SK-N-MC (cell line): ENCODE measurements around the gene CYP4V2.
A peak's percentile ranks its signal among the peaks of the same experiment; 100 is the strongest.

ENCODE experiments used
- DNase-seq: peaks from one replicate; pipeline ENCODE4 v3.0.0-alpha.2; 2011; ENCODE audit warnings: low read depth, low spot score
- H3K27ac ChIP-seq: fragments of 200-600 bp; sonication (generic); 2 replicates; pipeline ENCODE4 v1.5.1; 2016; ENCODE audit warnings: mixed run types
- H3K36me3 ChIP-seq: fragments of 200-600 bp; sonication (generic); 2 replicates; pipeline ENCODE4 v1.6.1; 2017; ENCODE audit warnings: antibody characterized with exemption, low read length, mixed read lengths; ENCODE audit not compliant: insufficient read depth
- H3K4me3 ChIP-seq: fragments of 200-600 bp; sonication (generic); 2 replicates; pipeline ENCODE4 v1.5.1; 2016
- H3K9ac ChIP-seq: fragments of 200-600 bp; sonication (generic); 2 replicates; pipeline ENCODE4 v1.8.0; 2017; ENCODE audit warnings: mixed run types, mixed read lengths; ENCODE audit not compliant: insufficient read length
- H3K9me3 ChIP-seq: fragments of 200-600 bp; sonication (generic); 2 replicates; pipeline ENCODE4 v1.6.1; 2017; ENCODE audit warnings: low read depth, mild to moderate bottlenecking, antibody characterized with exemption, low read length, moderate library complexity, mixed read lengths
- EZH2 ChIP-seq: fragments of 200-600 bp; sonication (generic); IDR thresholded peaks from one replicate; pipeline ENCODE4 v1.6.1; 2017; ENCODE audit warnings: antibody characterized with exemption
- FOXP2 ChIP-seq: optimal IDR thresholded peaks from 2 replicates; pipeline ENCODE3; 2011; ENCODE audit warnings: mild to moderate bottlenecking, moderate library complexity; ENCODE audit not compliant: insufficient read depth; ENCODE audit errors: extremely low read length, control extremely low read depth
- POLR2AphosphoS5 ChIP-seq: IDR thresholded peaks from 2 replicates; pipeline ENCODE4 v1.6.1; 2012; ENCODE audit warnings: mild to moderate bottlenecking, low read depth, low read length, borderline replicate concordance

Gene CYP4V2

GRCh38 chr4:186196063-186196462 lies 4.7 kb downstream of the CYP4V2 start:
- TF ChIP-seq FOXP2 (no peak), EZH2 (no peak), POLR2AphosphoS5 (no peak)
- Histone ChIP-seq H3K27ac (no peak overlapping the region), H3K36me3 (no peaks in the 10 kb centered on the region), H3K9me3 (no peaks in the 10 kb centered on the region), H3K4me3 (no peak overlapping the region), H3K9ac (no peak overlapping the region)
- DNase-seq = no peak

- TF ChIP-seq POLR2AphosphoS5 (no peak), EZH2 (no peak), FOXP2 (no peak)
- Histone ChIP-seq H3K9ac (no peak overlapping the region), H3K36me3 (no peaks in the 10 kb centered on the region), H3K4me3 (no peak overlapping the region), H3K9me3 (no peaks in the 10 kb centered on the region), H3K27ac (no peak overlapping the region)
- no peak for DNase-seq
These were observed 9.1 kb downstream of the CYP4V2 start for GRCh38 chr4:186200516-186200915.

GRCh38 chr4:186201010-186201409 lies 9.6 kb downstream of the CYP4V2 start:
- H3K36me3 ChIP-seq = no peaks in the 10 kb centered on the region
- H3K9me3 ChIP-seq = no peaks in the 10 kb centered on the region
- no peak for DNase-seq
- TF ChIP-seq EZH2 = no peak
- TF ChIP-seq FOXP2 = no peak
- no peak for TF ChIP-seq POLR2AphosphoS5
- no peak overlapping the region for H3K4me3 ChIP-seq
- H3K9ac ChIP-seq = no peak overlapping the region
- no peak overlapping the region for H3K27ac ChIP-seq

GRCh38 chr4:186201535-186202230 lies 10.3 kb downstream of the CYP4V2 start:
- no peak for TF ChIP-seq EZH2
- no peak for TF ChIP-seq FOXP2
- no peak for TF ChIP-seq POLR2AphosphoS5
- Histone ChIP-seq H3K27ac (no peak overlapping the region), H3K36me3 (no peaks in the 10 kb centered on the region), H3K9ac (no peak overlapping the region), H3K4me3 (no peak overlapping the region), H3K9me3 (no peaks in the 10 kb centered on the region)
- no peak for DNase-seq

DNA sequence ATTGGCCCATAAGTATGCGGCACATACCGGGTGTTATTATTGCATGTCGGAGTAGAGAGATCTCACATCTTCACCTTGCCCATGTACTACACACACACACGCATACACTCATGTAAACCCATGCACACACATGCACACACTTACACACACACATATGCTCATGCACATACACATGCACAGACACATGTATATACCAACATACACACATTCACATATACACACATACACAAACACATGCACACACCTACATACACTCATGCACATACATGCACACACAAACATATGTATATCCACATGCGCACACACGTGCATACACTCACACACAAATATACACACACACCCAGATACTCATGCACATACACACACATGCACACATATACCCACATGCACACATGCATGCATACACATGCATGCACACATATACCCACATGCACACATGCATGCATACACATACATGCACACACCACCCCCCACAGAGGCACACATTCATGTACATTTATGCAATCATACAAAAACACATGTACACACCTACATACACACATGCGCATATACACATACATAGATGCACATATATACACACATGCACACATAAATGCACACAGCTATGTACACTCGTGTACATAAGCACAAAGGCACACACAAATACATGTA lies 11.2 kb downstream of the CYP4V2 start:
- TF ChIP-seq POLR2AphosphoS5 (no peak), EZH2 (no peak), FOXP2 (no peak)
- DNase-seq = no peak
- no peak overlapping the region for H3K9ac ChIP-seq
- H3K4me3 ChIP-seq = no peak overlapping the region
- no peaks in the 10 kb centered on the region for H3K9me3 ChIP-seq
- no peak overlapping the region for H3K27ac ChIP-seq
- no peaks in the 10 kb centered on the region for H3K36me3 ChIP-seq

GRCh38 chr4:186203406-186203805 lies 12.0 kb downstream of the CYP4V2 start:
- H3K4me3 ChIP-seq = peak overlapping the region; percentile 70
- H3K9ac ChIP-seq = no peak overlapping the region
- H3K9me3 ChIP-seq = no peaks in the 10 kb centered on the region
- no peaks in the 10 kb centered on the region for H3K36me3 ChIP-seq
- H3K27ac ChIP-seq = no peak overlapping the region
- DNase-seq = no peak
- no peak for TF ChIP-seq POLR2AphosphoS5
- no peak for TF ChIP-seq FOXP2
- TF ChIP-seq EZH2 = no peak

DNA sequence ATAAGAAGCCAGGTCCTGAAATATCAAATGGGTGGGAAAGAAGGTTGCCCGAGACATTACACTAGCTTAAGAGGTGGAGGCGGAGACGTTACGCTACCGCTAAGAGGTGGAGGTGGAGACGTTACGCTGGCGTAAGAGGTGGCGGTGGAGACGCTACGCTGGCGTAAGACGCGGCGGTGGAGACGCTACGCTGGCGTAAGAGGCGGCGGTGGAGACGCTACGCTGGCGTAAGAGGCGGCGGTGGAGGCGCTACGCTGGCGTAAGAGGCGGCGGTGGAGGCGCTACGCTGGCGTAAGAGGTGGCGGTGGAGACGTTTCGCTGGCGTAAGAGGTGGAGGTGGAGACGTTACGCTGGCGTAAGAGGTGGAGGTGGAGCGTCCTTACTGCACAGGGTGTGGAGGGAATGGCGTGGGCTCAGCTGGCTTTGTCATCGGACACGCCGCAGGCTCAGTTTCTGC lies 12.8 kb downstream of the CYP4V2 start:
- Histone ChIP-seq H3K9ac (no peak overlapping the region), H3K9me3 (no peaks in the 10 kb centered on the region), H3K36me3 (no peaks in the 10 kb centered on the region), H3K27ac (no peak overlapping the region), H3K4me3 (peak overlapping the region; percentile 70)
- DNase-seq = no peak
- no peak for TF ChIP-seq POLR2AphosphoS5
- no peak for TF ChIP-seq EZH2
- TF ChIP-seq FOXP2 = no peak

- Histone ChIP-seq H3K36me3 (no peaks in the 10 kb centered on the region), H3K9me3 (no peaks in the 10 kb centered on the region), H3K4me3 (peak overlapping the region; percentile 70), H3K27ac (no peak overlapping the region), H3K9ac (no peak overlapping the region)
- TF ChIP-seq FOXP2 = no peak
- TF ChIP-seq EZH2 = no peak
- no peak for TF ChIP-seq POLR2AphosphoS5
- DNase-seq = no peak
These were observed 13.3 kb downstream of the CYP4V2 start for GRCh38 chr4:186204686-186205085.
